HCT116 (cell line): ENCODE results near the gene STAMBPL1.

Experiments
- EZH2 ChIP-seq: fragments of 200-600 bp; sonication (generic); IDR thresholded peaks from 2 replicates; pipeline ENCODE4 v1.6.1; 2017; ENCODE audit warnings: antibody characterized with exemption, mixed run types
- EZH2phosphoT487 ChIP-seq: fragments of 200-600 bp; IDR thresholded peaks from 2 replicates; pipeline ENCODE4 v1.6.1; 2018; ENCODE audit warnings: antibody characterized with exemption, borderline replicate concordance
- JUND ChIP-seq: IDR thresholded peaks from 2 replicates; pipeline ENCODE4 v1.6.1; 2012
- POLR2A ChIP-seq: IDR thresholded peaks from 2 replicates; pipeline ENCODE4 v1.7.0; 2011; ENCODE audit warnings: borderline replicate concordance; ENCODE audit not compliant: insufficient read depth, insufficient read length; ENCODE audit errors: extremely low read depth
- RAD21 ChIP-seq: IDR thresholded peaks from 2 replicates; pipeline ENCODE4 v1.6.1; 2012; ENCODE audit warnings: low read depth, mild to moderate bottlenecking
- SIN3A ChIP-seq: IDR thresholded peaks from 2 replicates; pipeline ENCODE4 v1.6.1; 2012; ENCODE audit warnings: low read depth
- SP1 ChIP-seq: IDR thresholded peaks from 2 replicates; pipeline ENCODE4 v1.6.1; 2012; ENCODE audit warnings: low read depth
- TCF7L2 ChIP-seq: IDR thresholded peaks from 2 replicates; pipeline ENCODE4 v1.7.0; 2011; ENCODE audit warnings: borderline replicate concordance, inconsistent platforms; ENCODE audit not compliant: insufficient read depth, insufficient read length; ENCODE audit errors: extremely low read depth
- TF ChIP-seq, protein P1 (sequence below), 3 experiments: fragments of 200-600 bp in 1 of 3; sonication (generic) in 1 of 3; IDR thresholded peaks in 2 of 3; conservative IDR thresholded peaks in 1 of 3; 2 replicates each; pipeline ENCODE4 v1.5.1; 2012 to 2017; ENCODE audit warnings: low read depth in 2 of 3, low read length in 2 of 3, antibody characterized with exemption in 1 of 3, borderline replicate concordance in 1 of 3, control low read depth in 1 of 3, mild to moderate bottlenecking in 1 of 3, mixed read lengths in 1 of 3, mixed run types in 1 of 3, moderate library complexity in 1 of 3; ENCODE audit not compliant: insufficient read depth in 1 of 3
- TF ChIP-seq, protein P2 (sequence below): IDR thresholded peaks from 2 replicates; pipeline ENCODE4 v1.6.1; 2012

DNA sequence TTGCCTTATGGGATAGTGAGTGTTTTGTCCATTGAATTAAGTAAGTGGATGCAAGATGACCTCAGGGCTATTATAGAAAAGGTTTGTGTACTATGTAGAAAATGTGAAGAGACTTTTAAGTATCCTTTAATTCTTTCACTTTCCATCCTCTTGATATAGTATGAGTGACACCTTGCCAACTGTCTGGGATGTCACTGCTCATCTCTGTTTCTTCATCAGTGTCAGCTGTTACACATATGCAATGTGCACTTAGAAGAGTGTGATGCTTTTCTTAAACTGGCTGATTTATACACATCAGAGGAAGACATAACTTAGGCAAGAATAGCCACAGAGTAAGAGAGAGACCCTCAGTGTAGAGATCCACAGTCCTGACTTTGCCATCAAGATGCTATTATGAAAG, 81.2 kb downstream of the STAMBPL1 start:
- TF ChIP-seq, protein P1, sequence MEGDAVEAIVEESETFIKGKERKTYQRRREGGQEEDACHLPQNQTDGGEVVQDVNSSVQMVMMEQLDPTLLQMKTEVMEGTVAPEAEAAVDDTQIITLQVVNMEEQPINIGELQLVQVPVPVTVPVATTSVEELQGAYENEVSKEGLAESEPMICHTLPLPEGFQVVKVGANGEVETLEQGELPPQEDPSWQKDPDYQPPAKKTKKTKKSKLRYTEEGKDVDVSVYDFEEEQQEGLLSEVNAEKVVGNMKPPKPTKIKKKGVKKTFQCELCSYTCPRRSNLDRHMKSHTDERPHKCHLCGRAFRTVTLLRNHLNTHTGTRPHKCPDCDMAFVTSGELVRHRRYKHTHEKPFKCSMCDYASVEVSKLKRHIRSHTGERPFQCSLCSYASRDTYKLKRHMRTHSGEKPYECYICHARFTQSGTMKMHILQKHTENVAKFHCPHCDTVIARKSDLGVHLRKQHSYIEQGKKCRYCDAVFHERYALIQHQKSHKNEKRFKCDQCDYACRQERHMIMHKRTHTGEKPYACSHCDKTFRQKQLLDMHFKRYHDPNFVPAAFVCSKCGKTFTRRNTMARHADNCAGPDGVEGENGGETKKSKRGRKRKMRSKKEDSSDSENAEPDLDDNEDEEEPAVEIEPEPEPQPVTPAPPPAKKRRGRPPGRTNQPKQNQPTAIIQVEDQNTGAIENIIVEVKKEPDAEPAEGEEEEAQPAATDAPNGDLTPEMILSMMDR (IDR thresholded peaks at IDR 0.05 in 2 of 3, conservative IDR thresholded peaks at IDR 0.05 in 1 of 3; ENCODE audit: borderline replicate concordance in 1 of 3, insufficient read depth in 1 of 3, low read depth in 2 of 3, low read length in 2 of 3), result no peak
- TF ChIP-seq, protein P2, sequence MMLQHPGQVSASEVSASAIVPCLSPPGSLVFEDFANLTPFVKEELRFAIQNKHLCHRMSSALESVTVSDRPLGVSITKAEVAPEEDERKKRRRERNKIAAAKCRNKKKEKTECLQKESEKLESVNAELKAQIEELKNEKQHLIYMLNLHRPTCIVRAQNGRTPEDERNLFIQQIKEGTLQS, result no peak
- TF ChIP-seq JUND, result no peak
- TF ChIP-seq EZH2phosphoT487, result no peak
- TF ChIP-seq RAD21, result no peak
- no peak for TF ChIP-seq TCF7L2
- no peak for TF ChIP-seq SIN3A
- no peak for TF ChIP-seq POLR2A
- no peak for TF ChIP-seq EZH2
- TF ChIP-seq SP1, result no peak
